Smooth muscle cell (in vitro differentiated cells): ENCODE results near the gene LRSAM1. TPM values are rescaled to one million over a fixed set of nuclear protein-coding genes. Genes with fewer than 3 reads are reported as not detected.

Experiments
- DNase-seq: peaks from one replicate; lab custom pipeline; 2025; ENCODE audit not compliant: unreplicated experiment; lab: John Stamatoyannopoulos, UW
- H2AFZ ChIP-seq: fragments of 200-600 bp; sonication (generic); 2 replicates; pipeline ENCODE4 v1.6.0; 2016; ENCODE audit warnings: antibody characterized with exemption, low read depth, mild to moderate bottlenecking
- H3F3A ChIP-seq: fragments of 200-600 bp; sonication (generic); 2 replicates; pipeline ENCODE4 v1.6.0; 2017; ENCODE audit warnings: antibody characterized with exemption, low read depth
- H3K27ac ChIP-seq: fragments of 200-600 bp; sonication (generic); 2 replicates; pipeline ENCODE4 v1.5.1; 2016; ENCODE audit warnings: low read depth, mild to moderate bottlenecking
- H3K27me3 ChIP-seq: fragments of 200-600 bp; sonication (generic); 2 replicates; pipeline ENCODE4 v1.6.1; 2016; ENCODE audit warnings: low read depth, mild to moderate bottlenecking
- H3K36me3 ChIP-seq: fragments of 200-600 bp; sonication (generic); 2 replicates; pipeline ENCODE4 v1.5.1; 2016; ENCODE audit warnings: low read depth
- H3K4me1 ChIP-seq: fragments of 200-600 bp; sonication (generic); 2 replicates; pipeline ENCODE4 v1.5.1; 2016; ENCODE audit warnings: low read depth
- H3K4me2 ChIP-seq: fragments of 200-600 bp; sonication (generic); 2 replicates; pipeline ENCODE4 v1.6.0; 2016; ENCODE audit warnings: mild to moderate bottlenecking
- H3K4me3 ChIP-seq: fragments of 200-600 bp; sonication (generic); 2 replicates; pipeline ENCODE4 v1.5.1; 2016; ENCODE audit warnings: mild to moderate bottlenecking
- H3K79me2 ChIP-seq: fragments of 200-600 bp; sonication (generic); 2 replicates; pipeline ENCODE4 v1.6.0; 2016; ENCODE audit warnings: low read depth, mild to moderate bottlenecking
- H3K9ac ChIP-seq: fragments of 200-600 bp; sonication (generic); 2 replicates; pipeline ENCODE4 v1.6.0; 2016; ENCODE audit warnings: low read depth
- H3K9me3 ChIP-seq: fragments of 200-600 bp; sonication (generic); replicated peaks from 2 replicates; pipeline ENCODE4 v1.5.1; 2016; ENCODE audit warnings: low read depth
- H4K20me1 ChIP-seq: fragments of 200-600 bp; sonication (generic); 2 replicates; pipeline ENCODE4 v1.6.0; 2016; ENCODE audit warnings: low read depth
- CTCF ChIP-seq: fragments of 200-600 bp; sonication (generic); IDR thresholded peaks from 2 replicates; pipeline ENCODE4 v1.5.1; 2017; ENCODE audit warnings: borderline replicate concordance, mild to moderate bottlenecking, antibody characterized with exemption; ENCODE audit not compliant: insufficient read depth, poor library complexity, severe bottlenecking
- WGBS: methylation state at CpG from one replicate; pipeline ENCODE4 v1.1.7; 2016; ENCODE audit warnings: low lambda C conversion rate; 5-methylcytosine and 5-hydroxymethylcytosine counted together
- polyA plus RNA-seq: library from polyadenylated mRNA; unstranded; fragments of >200 nt; fragmentation: Nextera tagmentation; extraction: Ambion mirVana; gene quantifications from 2 replicates; pipeline ENCODE4 v1.2.1, GENCODE V29; 2016
- total RNA-seq: library from RNA; depleted of rRNA; stranded (reverse); fragments of >200 nt; gene quantifications from 2 replicates; pipeline ENCODE4 v1.2.3, GENCODE V29; 2014

The LRSAM1 gene
- total and polyA plus RNA-seq, 2 experiments from 2014 or later, result 10.5 to 27.0 TPM

GRCh38 chr9:127444283-127444920, 6.9 kb upstream of the LRSAM1 start:
- TF ChIP-seq CTCF, result no peak
- Histone ChIP-seq H3K4me1 (peaks cover 7% of the 10 kb centered on the region), H4K20me1 (peaks cover 48% of the 10 kb centered on the region), H3K9me3 (no peaks in the 10 kb centered on the region), H3K36me3 (peaks cover 4% of the 10 kb centered on the region), H3K4me3 (no peak overlapping the region), H3F3A (peaks cover 51% of the 10 kb centered on the region), H3K27me3 (no peaks in the 10 kb centered on the region), H2AFZ (no peak overlapping the region), H3K79me2 (peaks cover 14% of the 10 kb centered on the region), H3K9ac (no peak overlapping the region), H3K4me2 (no peak overlapping the region), H3K27ac (peak overlapping the region; percentile 89)
- 95% methylated on average over 17 of the region's 17 CpGs for WGBS
- no peak for DNase-seq

- peak overlapping the region; percentile 89 for H3K27ac ChIP-seq
- DNase-seq, result no peak
- peaks cover 15% of the 10 kb centered on the region for H3K4me1 ChIP-seq
- no peak for TF ChIP-seq CTCF
- 83% methylated on average over 15 of the region's 15 CpGs for WGBS
- peaks cover 4% of the 10 kb centered on the region for H3K36me3 ChIP-seq
- no peak overlapping the region for H3K4me3 ChIP-seq
- H3K9me3 ChIP-seq, result no peaks in the 10 kb centered on the region
- no peaks in the 10 kb centered on the region for H3K27me3 ChIP-seq
- H3K4me2 ChIP-seq, result no peak overlapping the region
- H3K79me2 ChIP-seq, result peaks cover 22% of the 10 kb centered on the region
- H3F3A ChIP-seq, result peaks cover 58% of the 10 kb centered on the region
- no peak overlapping the region for H2AFZ ChIP-seq
- peaks cover 56% of the 10 kb centered on the region for H4K20me1 ChIP-seq
- H3K9ac ChIP-seq, result no peak overlapping the region
Observed at GRCh38 chr9:127444921-127445850, 6.1 kb upstream of the LRSAM1 start.

- no peak for TF ChIP-seq CTCF
- DNase-seq, result no peak
- H2AFZ ChIP-seq, result no peak overlapping the region
- no peak overlapping the region for H3K4me2 ChIP-seq
- H3K9ac ChIP-seq, result no peak overlapping the region
- H3K4me3 ChIP-seq, result no peak overlapping the region
- H3K79me2 ChIP-seq, result peaks cover 31% of the 10 kb centered on the region
- peaks cover 17% of the 10 kb centered on the region for H3K4me1 ChIP-seq
- no peaks in the 10 kb centered on the region for H3K9me3 ChIP-seq
- WGBS, result 94% methylated on average over 4 of the region's 4 CpGs
- H3K27ac ChIP-seq, result peak overlapping the region; percentile 89
- H3K36me3 ChIP-seq, result peaks cover 4% of the 10 kb centered on the region
- no peaks in the 10 kb centered on the region for H3K27me3 ChIP-seq
- peaks cover 65% of the 10 kb centered on the region for H4K20me1 ChIP-seq
- H3F3A ChIP-seq, result peaks cover 58% of the 10 kb centered on the region
Observed at GRCh38 chr9:127445851-127446712, 5.2 kb upstream of the LRSAM1 start.
